ENCODE results near the gene VWF. TPM values are rescaled to one million over a fixed set of nuclear protein-coding genes. Genes with fewer than 3 reads are reported as not detected.

The VWF gene
- total and polyA plus RNA-seq, 2 of the 4 experiments (the other 2 are of a cell fraction), result under 0.01 to 0.09 TPM

DNA sequence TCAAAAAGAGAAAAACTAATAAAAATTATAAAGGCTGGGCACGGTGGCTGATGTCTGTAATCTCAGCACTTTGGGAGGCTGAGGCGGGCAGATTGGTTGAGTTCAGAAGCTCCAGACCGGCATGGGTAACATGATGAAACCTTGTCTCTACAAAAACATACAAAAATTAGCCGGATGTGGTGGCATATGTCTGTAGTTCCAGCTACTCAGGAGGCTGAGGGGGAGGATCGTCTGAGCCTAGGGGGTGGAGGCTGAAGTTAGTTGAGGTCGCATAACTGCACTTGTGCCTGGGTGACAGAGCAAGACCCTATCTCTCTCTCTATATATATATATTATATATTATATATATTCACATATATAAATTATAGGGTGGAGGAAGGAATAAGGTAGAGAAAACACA lies 146.9 kb downstream of the VWF start:
- no peak overlapping the region for H3K4me2 ChIP-seq (ENCODE audit: low read depth, low read length)
- no peaks in the 10 kb centered on the region for H3K9me3 ChIP-seq (ENCODE audit: control insufficient read depth, insufficient read depth, low read length)
- WGBS, 2 experiments (ENCODE audit: extremely low coverage in 2 of 2, insufficient read length in 1 of 2), result no CpG with 5 or more reads among the region's 6 CpGs
- H3K4me3 ChIP-seq (ENCODE audit: insufficient read depth, low read depth, low read length), result no peak overlapping the region
- no peak for DNase-seq
- H3K9ac ChIP-seq (ENCODE audit: low read depth, low read length), result no peak overlapping the region
- H2BK20ac ChIP-seq (ENCODE audit: low read depth, low read length), result no peak overlapping the region
- H3K18ac ChIP-seq (ENCODE audit: low read depth, low read length), result no peak overlapping the region
- TF ChIP-seq POLR2A (IDR thresholded peaks at IDR 0.05; ENCODE audit: low read depth, low read length) (no peak), FOS (IDR thresholded peaks at IDR 0.05; ENCODE audit: low read depth, low read length) (no peak), SMC3 (IDR thresholded peaks at IDR 0.05; ENCODE audit: low read depth, low read length) (no peak)
- in situ Hi-C loops (cut with MboI; ENCODE audit: low sequenced_read_pairs) (no loop called here), dilution Hi-C loops (cut with HindIII; ENCODE audit: low sequenced_read_pairs, unreplicated experiment) (no loop called here), intact Hi-C loops (cut with micrococcal nuclease) (no loop called here)
- H2AK5ac ChIP-seq (ENCODE audit: low read depth, low read length), result no peak overlapping the region
- H2BK5ac ChIP-seq (ENCODE audit: low read depth, low read length, poor library complexity, severe bottlenecking), result no peak overlapping the region
- H4K20me1 ChIP-seq (ENCODE audit: insufficient read depth, low read length), result no peaks in the 10 kb centered on the region
- no peaks in the 10 kb centered on the region for H3K79me1 ChIP-seq (ENCODE audit: low read depth in 1 of 2, low read length in 2 of 2)
- H3K56ac ChIP-seq (ENCODE audit: extremely low read depth, insufficient read depth, low read length), result no peak overlapping the region
- no peak overlapping the region for H4K5ac ChIP-seq (ENCODE audit: low read depth, low read length)
- ChIA-PET CTCF (interaction anchor here (1.0 kb wide), 1 partner anchor 11 kb away, joined by 3 read pairs; no protein-coding TSS in a partner anchor), POLR2A (ENCODE audit: unreplicated experiment) (no interaction called here)
- H3K27me3 ChIP-seq (ENCODE audit: control insufficient read depth, insufficient read depth, low read length), result peaks cover 49% of the 10 kb centered on the region
- H2BK120ac ChIP-seq (ENCODE audit: low read depth, low read length), result no peak overlapping the region
- no peak overlapping the region for H3K27ac ChIP-seq (ENCODE audit: insufficient read depth, low read length)
- H3K9me1 ChIP-seq (ENCODE audit: insufficient read depth, low read length), result no peaks in the 10 kb centered on the region
- no peak overlapping the region for H4K91ac ChIP-seq (ENCODE audit: insufficient read depth, low read depth, low read length)
- no peaks in the 10 kb centered on the region for H3K36me3 ChIP-seq (ENCODE audit: control insufficient read depth, insufficient read depth, low read length)
- H3K23ac ChIP-seq (ENCODE audit: low read depth, low read length), result no peak overlapping the region
- no peak overlapping the region for H2BK15ac ChIP-seq (ENCODE audit: low read depth, low read length)
- no TSS peak for BruUV-seq (replicated peaks)
- no peak for ATAC-seq (ENCODE audit: low read depth)
- H3K4ac ChIP-seq (ENCODE audit: low read depth, low read length), result no peak overlapping the region
- no peak overlapping the region for H2AFZ ChIP-seq (replicated peaks; ENCODE audit: low read length, poor library complexity)
- H4K8ac ChIP-seq (ENCODE audit: low read depth in 2 of 2, low read length in 2 of 2), result no peak overlapping the region
- no peak overlapping the region for H3K14ac ChIP-seq (replicated peaks; ENCODE audit: low read depth, low read length)
- H2AK9ac ChIP-seq (replicated peaks; ENCODE audit: low read depth, low read length, poor library complexity), result no peak overlapping the region
- no peaks in the 10 kb centered on the region for H3K4me1 ChIP-seq (ENCODE audit: control insufficient read depth, insufficient read depth, low read length)

Data from IMR-90 (cell line).